HepG2 (cell line): ENCODE measurements around the gene GGT1. TPM values are rescaled to one million over a fixed set of nuclear protein-coding genes. Genes with fewer than 3 reads are reported as not detected.
"Not testable (repeated sequence)": the region's sequence is repeated elsewhere in the genome, so short reads cannot be mapped to it uniquely, and the experiment has no call there.

Experiments used
- ATAC-seq: fragments of 200-7000 bp; cut with Tn5 transposase; 3 replicates; pipeline ENCODE4 v1.9.1; 2020; ENCODE audit warnings: mild to moderate bottlenecking, moderate library complexity
- BruUV-seq: library from RNA; stranded (reverse); fragments of 400-500 nt; replicated peaks from 2 replicates; lab custom pipeline; 2021; lab: Mats Ljungman, UMichigan
- CTCF ChIA-PET: fragments of 300-600 bp; formaldehyde crosslinking; extraction: SDS; loops from one replicate; lab custom pipeline; 2021; ENCODE audit warnings: low total read pairs, inconsistent platforms, low intra/inter-chr PET ratio; lab: Yijun Ruan, JAX
- POLR2A ChIA-PET: fragments of 350-600 bp; sonication (Branson Sonifier 250); formaldehyde crosslinking; loops from one replicate; lab custom pipeline; 2020; ENCODE audit warnings: antibody characterized with exemption, inconsistent platforms; lab: Yijun Ruan, JAX
- DNase-seq: peaks from one replicate; pipeline ENCODE4 v3.0.0-alpha.2; 2015; ENCODE audit warnings: low spot score
- FAIRE-seq: peaks from 3 replicates; lab custom pipeline; 2011; peaks lifted over from hg19 to GRCh38; lab: Jason Lieb, UNC
- H2AFZ ChIP-seq: one replicate; pipeline ENCODE4 v1.6.1; 2011; ENCODE audit warnings: low read length, inconsistent platforms
- H3K27ac ChIP-seq: fragments of 300-600 bp; 3 replicates; pipeline ENCODE4 v1.8.0; 2011; ENCODE audit warnings: mixed run types, mild to moderate bottlenecking, mixed read lengths, low read length, inconsistent platforms; ENCODE audit not compliant: insufficient read depth; ENCODE audit errors: extremely low read length
- H3K27me3 ChIP-seq, 2 experiments: fragments of 200-600 bp in 1 of 2; 2 replicates in 1 of 2; 3 replicates in 1 of 2; pipeline versions ENCODE4 v1.6.0 to v1.8.0; 2011; ENCODE audit warnings: low read length in 2 of 2, mild to moderate bottlenecking in 2 of 2, moderate library complexity in 2 of 2, inconsistent platforms in 1 of 2; ENCODE audit not compliant: insufficient read depth in 2 of 2, control insufficient read depth in 1 of 2
- H3K36me3 ChIP-seq, 2 experiments: fragments of 200-600 bp in 1 of 2; replicated peaks in 1 of 2; 2 replicates in 1 of 2; 3 replicates in 1 of 2; pipeline versions ENCODE4 v1.5.1 to v1.8.0; 2011; ENCODE audit warnings: low read length in 2 of 2, inconsistent platforms in 1 of 2; ENCODE audit not compliant: insufficient read depth in 2 of 2, control insufficient read depth in 1 of 2
- H3K4me1 ChIP-seq: 2 replicates; pipeline ENCODE4 v1.5.1; 2012; ENCODE audit warnings: low read length, inconsistent platforms; ENCODE audit not compliant: insufficient read depth
- H3K4me2 ChIP-seq: 2 replicates; pipeline ENCODE4 v1.6.0; 2011; ENCODE audit warnings: low read depth, low read length, inconsistent platforms
- H3K4me3 ChIP-seq, 3 experiments: fragments of 200-600 bp in 1 of 3; sonication (generic), shearing (Covaris generic) in 1 of 3; replicated peaks in 1 of 3; 2 replicates each; pipeline ENCODE4 v1.5.1; 2011 to 2016; ENCODE audit warnings: low read length in 3 of 3, inconsistent platforms in 2 of 3, low read depth in 2 of 3, mild to moderate bottlenecking in 2 of 3, control low read depth in 1 of 3, mixed read lengths in 1 of 3; ENCODE audit not compliant: insufficient read depth in 1 of 3
- H3K79me2 ChIP-seq: one replicate; pipeline ENCODE4 v1.6.1; 2011; ENCODE audit warnings: low read length, inconsistent platforms; ENCODE audit not compliant: insufficient read depth
- H3K9ac ChIP-seq: 2 replicates; pipeline ENCODE4 v1.6.0; 2011; ENCODE audit warnings: mild to moderate bottlenecking, low read depth, low read length, inconsistent platforms; ENCODE audit not compliant: insufficient read depth
- H3K9me3 ChIP-seq: 2 replicates; pipeline ENCODE4 v1.5.1; 2012; ENCODE audit warnings: mild to moderate bottlenecking, low read length
- H4K20me1 ChIP-seq: 2 replicates; pipeline ENCODE4 v1.6.0; 2011; ENCODE audit warnings: inconsistent platforms, mild to moderate bottlenecking, low read length, moderate library complexity; ENCODE audit not compliant: insufficient read depth
- FOXJ3 ChIP-seq: sonication (generic); formaldehyde crosslinking; IDR thresholded peaks from 2 replicates; pipeline ENCODE4 v1.4.0; 2020; ENCODE audit warnings: missing genetic modification reagents, mild to moderate bottlenecking, borderline replicate concordance
- HNRNPL ChIP-seq: fragments of 200-400 bp; formaldehyde crosslinking; IDR thresholded peaks from 2 replicates; pipeline ENCODE4 v1.6.1; 2017; ENCODE audit warnings: mild to moderate bottlenecking, low read depth, low read length
- RFX3 ChIP-seq: IDR thresholded peaks from 2 replicates; pipeline ENCODE4 v1.6.1; 2016; ENCODE audit warnings: missing biosample characterization, missing genetic modification reagents
- ZFP90 ChIP-seq: sonication (generic); formaldehyde crosslinking; IDR thresholded peaks from 2 replicates; pipeline ENCODE4 v1.8.0; 2022; ENCODE audit warnings: missing genetic modification reagents, mild to moderate bottlenecking, inconsistent platforms, borderline replicate concordance
- ZUFSP ChIP-seq: sonication (generic); formaldehyde crosslinking; IDR thresholded peaks from 2 replicates; pipeline ENCODE4 v1.9.0; 2021; ENCODE audit warnings: missing genetic modification reagents, mild to moderate bottlenecking, borderline replicate concordance
- WGBS: methylation state at CpG from one replicate; pipeline ENCODE4 v1.1.6; 2017; ENCODE audit warnings: low lambda C conversion rate; 5-methylcytosine and 5-hydroxymethylcytosine counted together
- in situ Hi-C: cut with HindIII; loops from 2 replicates; pipeline ENCODE4 v1.10.0; 2017; ENCODE audit warnings: low pct_unique_long_range_greater_than_20kb; ENCODE audit not compliant: extremely low pct_ligation_motif_present
- intact Hi-C: fragments of 100-400 bp; cut with micrococcal nuclease; formaldehyde crosslinking; loops from one replicate; pipeline ENCODE4 v1.10.0; 2022; ENCODE audit not compliant: unreplicated experiment
- polyA plus RNA-seq, 8 experiments: library from polyadenylated mRNA; depleted of rRNA in 3 of 8; stranded (reverse) in 7 of 8; unstranded in 1 of 8; fragments of >200 nt; fragmentation: Illumina TruSeq in 4 of 8; extraction: Trizol in 4 of 8; gene quantifications; 2 replicates each; pipeline versions ENCODE4 v1.2.1 to v1.2.3, GENCODE V29; 2011 to 2016; ENCODE audit warnings: low read depth in 4 of 8, missing spikeins in 1 of 8, mixed read lengths in 1 of 8; ENCODE audit not compliant: insufficient read depth in 1 of 8
- total RNA-seq, 5 experiments: library from RNA; depleted of rRNA; stranded (reverse); fragments of >200 nt; fragmentation: Illumina TruSeq; extraction: Trizol; gene quantifications; 2 replicates each; pipeline ENCODE4 v1.2.3, GENCODE V29; 2016; ENCODE audit warnings: low read depth in 1 of 5

The GGT1 gene
- total and polyA plus RNA-seq, 2 of the 13 experiments (the other 11 are each of a cell fraction or from before 2014, with no cell fraction given) = 29.9 to 103 TPM

GRCh38 chr22:24595863-24596262, 7.1 kb upstream of the GGT1 start:
- ChIA-PET CTCF (no interaction called here), POLR2A (interaction anchor here (5.2 to 5.7 kb wide), 2 partner anchors 12 to 41 kb away, joined by 67 to 69 read pairs; partner anchors contain the start of genes GUCD1 and SNRPD3)
- Histone ChIP-seq H3K27ac (peak overlapping the region; percentile 97), H3K4me1 (peaks cover 68% of the 10 kb centered on the region), H3K4me2 (no peak overlapping the region), H3K36me3 (no peaks in the 10 kb centered on the region), H3K9ac (no peak overlapping the region), H2AFZ (no peak overlapping the region), H3K27me3 (no peaks in the 10 kb centered on the region; a peak in 1 of 5 replicates), H3K9me3 (no peaks in the 10 kb centered on the region), H3K79me2 (peaks cover 10% of the 10 kb centered on the region), H3K4me3 (no peak overlapping the region), H4K20me1 (no peaks in the 10 kb centered on the region)
- 93% methylated on average over 4 of the region's 4 CpGs for WGBS
- no peak for FAIRE-seq
- in situ Hi-C loops (no loop called here), intact Hi-C loops (no loop called here)
- ATAC-seq = no peak
- TF ChIP-seq ZUFSP (no peak), HNRNPL (no peak), RFX3 (CRISPR knock-in tag) (no peak), FOXJ3 (CRISPR knock-in tag) (no peak), ZFP90 (CRISPR knock-in tag) (no peak)
- BruUV-seq = no TSS peak
- DNase-seq = no peak

- H3K27me3 ChIP-seq, H4K20me1 ChIP-seq, FAIRE-seq, intact Hi-C loops, in situ Hi-C loops, H3K4me2 ChIP-seq, H3K36me3 ChIP-seq, ATAC-seq, H2AFZ ChIP-seq, H3K79me2 ChIP-seq, H3K4me3 ChIP-seq, CTCF ChIA-PET, BruUV-seq, DNase-seq, H3K27ac ChIP-seq, H3K9me3 ChIP-seq, H3K9ac ChIP-seq: not testable (repeated sequence)
- WGBS = 84% methylated on average over 9 of the region's 9 CpGs
- peaks cover 68% of the 10 kb centered on the region for H3K4me1 ChIP-seq
- POLR2A ChIA-PET = interaction anchor here (1.0 kb wide), 1 partner anchor 13 kb away, joined by 3 read pairs; no protein-coding TSS in a partner anchor
Observed at GRCh38 chr22:24597076-24597475, 5.9 kb upstream of the GGT1 start.
